Pons (tissue), 1 donor: ENCODE results near the gene CDC42BPG.

Experiments
- DNase-seq: peaks from one replicate; pipeline ENCODE4 v3.0.0-alpha.2; 2016; ENCODE audit warnings: low spot score

CDC42BPG gene

DNA sequence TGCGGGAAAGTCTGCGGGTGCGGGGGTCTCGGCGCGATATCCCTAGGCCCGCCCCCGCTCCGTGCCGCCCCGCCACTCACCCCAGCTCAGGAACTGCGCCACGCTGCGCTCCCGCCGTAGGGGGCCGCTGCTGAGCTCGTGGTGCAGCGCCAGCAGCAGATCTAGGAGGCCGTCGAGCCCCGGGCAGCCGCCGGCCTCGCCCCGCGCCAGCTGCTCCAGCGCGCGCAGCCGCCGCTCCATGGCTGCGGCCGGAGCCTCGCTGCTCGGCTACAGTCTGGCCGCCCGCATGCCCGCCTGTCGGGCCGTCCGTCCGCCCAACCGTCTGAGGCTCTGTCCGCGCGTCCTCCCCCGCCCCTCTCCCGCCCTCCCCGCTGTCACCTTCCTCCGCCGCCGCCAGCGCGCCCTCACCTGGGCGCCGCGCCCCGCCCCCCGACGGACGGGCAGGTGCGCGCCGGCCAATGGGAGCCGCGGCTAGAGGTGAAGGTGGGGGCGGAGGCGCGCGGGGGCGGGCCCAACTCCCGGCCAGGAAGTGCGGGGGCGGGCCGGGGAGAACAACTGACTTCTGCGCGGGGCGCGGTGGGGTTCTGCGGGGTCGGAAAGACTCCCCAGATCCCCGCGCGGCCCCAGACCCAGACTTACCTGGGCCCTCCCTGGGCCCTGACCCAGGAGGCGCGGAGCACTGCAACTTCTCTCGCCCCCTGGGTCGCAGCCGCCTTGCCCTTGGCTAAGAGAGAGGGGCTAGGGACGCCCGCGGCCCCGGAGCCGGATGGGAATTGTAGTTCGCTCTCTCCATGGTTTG lies at the start of gene CDC42BPG:
CDC42BPG (minus strand) TSS at position 324 of the 799 bp plus-strand sequence; CDS start at position 240, 84 bp downstream.
- DNase-seq, result no peak

GRCh38 chr11:64893194-64894069 lies 49.0 kb upstream of the CDC42BPG start:
- no peak for DNase-seq

DNA sequence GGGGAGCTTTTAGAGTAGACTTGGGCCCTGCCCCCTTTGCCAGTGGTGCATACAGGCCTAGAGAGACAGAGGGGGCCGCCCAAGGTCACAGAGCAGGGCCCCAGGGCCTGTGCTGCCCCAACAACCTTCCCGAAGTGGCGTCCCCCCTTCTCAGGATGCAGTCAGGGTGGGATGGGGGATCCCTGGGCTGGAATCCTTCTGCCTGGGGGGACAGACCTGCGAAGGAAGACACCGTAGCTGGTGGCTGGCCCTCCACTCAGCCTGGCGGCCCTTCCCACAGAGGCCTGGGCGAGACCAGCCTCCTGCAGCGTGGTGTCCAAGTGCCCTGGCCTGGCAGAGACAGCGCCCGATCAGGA lies 48.4 kb upstream of the CDC42BPG start:
- DNase-seq, result no peak

GRCh38 chr11:64892411-64892831 lies 48.0 kb upstream of the CDC42BPG start:
- DNase-seq, result no peak

GRCh38 chr11:64891880-64892279 lies 47.4 kb upstream of the CDC42BPG start:
- DNase-seq, result no peak

DNA sequence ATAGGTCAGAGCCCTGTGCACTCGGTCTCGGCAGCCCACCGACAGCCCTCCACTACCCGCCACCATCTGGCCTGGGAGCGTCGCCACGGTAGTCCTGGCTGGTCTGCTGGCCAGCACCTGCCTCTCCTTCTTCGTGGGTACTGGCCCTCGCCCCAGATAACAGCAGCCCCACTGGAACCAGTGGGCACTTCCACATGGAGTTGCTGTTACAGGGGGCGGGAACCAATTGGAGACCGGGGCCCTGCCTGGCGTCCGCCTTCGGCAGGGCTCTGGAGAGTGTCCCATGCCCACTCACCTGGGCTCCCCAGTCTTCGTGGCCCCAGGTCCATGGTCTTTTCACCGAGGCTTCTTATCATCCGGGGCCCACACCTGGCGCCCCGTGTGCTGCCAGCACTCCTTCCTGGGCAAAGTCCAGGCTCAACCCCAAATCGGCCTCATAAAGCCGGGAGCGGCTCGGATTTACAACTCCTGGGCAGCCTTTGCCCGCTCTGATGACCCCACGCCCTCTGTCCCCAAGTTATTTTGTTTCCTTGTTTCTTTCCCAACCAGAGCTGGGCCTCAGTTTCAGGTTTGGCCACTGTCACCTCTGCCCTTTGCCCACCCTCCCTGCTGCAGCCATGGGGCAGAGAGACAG lies 46.9 kb upstream of the CDC42BPG start:
- no peak for DNase-seq

GRCh38 chr11:64890522-64890939 lies 46.1 kb upstream of the CDC42BPG start:
- no peak for DNase-seq

DNA sequence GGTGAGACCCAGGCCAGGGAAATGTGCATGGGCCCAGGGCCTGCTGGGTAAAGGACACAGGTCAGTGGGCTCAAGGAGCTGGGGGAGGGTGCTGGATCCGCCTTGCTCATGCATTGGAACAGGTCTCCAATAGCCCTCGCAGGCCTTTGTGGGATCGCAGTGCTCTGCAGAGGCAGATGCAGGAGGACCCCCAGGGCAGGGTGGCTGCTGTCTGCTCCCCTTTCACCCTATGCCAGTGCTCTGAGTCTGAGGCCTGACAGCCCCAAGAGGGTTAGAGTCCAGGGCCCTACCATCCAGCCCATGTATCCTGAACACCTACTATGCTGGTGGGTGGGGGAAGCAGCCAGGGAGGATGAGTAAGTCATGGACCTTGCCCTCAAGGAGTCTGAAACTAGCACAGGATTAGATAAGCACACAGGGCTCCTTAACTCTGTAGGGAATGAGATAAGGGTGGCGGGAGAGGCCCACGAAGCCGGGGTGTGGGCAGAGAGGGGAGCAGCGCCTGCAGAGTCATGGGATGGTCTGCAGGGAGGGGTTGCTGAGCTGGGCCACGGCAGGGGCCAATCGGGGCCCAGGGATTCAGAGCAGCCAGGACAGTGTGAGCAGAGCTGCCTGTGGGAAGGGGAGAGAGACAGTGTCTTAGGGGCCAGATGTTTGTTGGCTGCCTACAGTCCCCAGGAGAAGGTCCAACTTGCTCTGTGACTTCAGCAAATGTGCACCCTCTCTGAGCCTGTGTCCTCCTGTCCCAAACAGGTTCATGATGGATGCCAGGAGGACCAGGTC lies 44.5 kb upstream of the CDC42BPG start:
- no peak for DNase-seq

DNA sequence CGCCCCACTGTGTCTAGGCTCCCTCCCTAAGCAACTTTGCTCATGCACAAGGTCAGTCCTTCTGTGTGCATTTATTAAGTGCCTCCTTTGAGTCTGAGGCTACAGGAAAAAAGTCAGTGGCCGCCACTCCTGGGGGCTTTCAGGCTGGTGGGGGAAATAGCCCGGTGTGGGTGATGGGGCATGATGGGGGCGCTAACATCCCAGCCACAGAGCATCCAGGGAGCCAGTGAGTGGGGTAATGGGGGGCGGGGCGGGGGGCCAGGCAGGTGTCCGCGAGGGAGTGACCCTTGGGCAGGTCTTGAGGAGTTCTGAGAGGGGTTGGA lies 43.9 kb upstream of the CDC42BPG start:
- no peak for DNase-seq

GRCh38 chr11:64887757-64888405 lies 43.4 kb upstream of the CDC42BPG start:
- peak; percentile 45 for DNase-seq

DNA sequence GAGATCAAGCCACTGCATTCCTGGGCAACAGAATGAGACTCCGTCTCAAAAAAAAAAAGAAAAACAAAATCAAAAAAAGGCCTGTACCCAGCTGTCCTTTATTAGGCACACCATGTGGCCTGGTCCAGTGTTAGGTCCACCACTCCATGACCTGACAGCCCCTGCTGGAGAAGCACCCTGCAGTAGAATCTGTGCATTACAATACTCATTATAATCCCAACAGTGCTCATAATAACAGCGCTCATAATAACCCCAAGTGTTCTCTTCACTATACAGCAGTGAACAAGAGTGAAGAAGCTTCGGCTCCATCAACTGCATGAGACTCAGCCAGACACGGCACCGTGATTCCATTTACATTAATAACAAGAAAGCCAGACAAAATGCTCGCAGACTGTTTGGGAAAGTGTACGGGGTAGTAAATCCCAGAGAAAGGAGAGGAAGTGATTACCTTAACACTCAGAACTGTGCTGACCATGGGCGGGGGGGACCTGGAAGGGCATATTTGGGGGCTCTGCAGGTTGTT lies 42.8 kb upstream of the CDC42BPG start:
- no peak for DNase-seq

DNA sequence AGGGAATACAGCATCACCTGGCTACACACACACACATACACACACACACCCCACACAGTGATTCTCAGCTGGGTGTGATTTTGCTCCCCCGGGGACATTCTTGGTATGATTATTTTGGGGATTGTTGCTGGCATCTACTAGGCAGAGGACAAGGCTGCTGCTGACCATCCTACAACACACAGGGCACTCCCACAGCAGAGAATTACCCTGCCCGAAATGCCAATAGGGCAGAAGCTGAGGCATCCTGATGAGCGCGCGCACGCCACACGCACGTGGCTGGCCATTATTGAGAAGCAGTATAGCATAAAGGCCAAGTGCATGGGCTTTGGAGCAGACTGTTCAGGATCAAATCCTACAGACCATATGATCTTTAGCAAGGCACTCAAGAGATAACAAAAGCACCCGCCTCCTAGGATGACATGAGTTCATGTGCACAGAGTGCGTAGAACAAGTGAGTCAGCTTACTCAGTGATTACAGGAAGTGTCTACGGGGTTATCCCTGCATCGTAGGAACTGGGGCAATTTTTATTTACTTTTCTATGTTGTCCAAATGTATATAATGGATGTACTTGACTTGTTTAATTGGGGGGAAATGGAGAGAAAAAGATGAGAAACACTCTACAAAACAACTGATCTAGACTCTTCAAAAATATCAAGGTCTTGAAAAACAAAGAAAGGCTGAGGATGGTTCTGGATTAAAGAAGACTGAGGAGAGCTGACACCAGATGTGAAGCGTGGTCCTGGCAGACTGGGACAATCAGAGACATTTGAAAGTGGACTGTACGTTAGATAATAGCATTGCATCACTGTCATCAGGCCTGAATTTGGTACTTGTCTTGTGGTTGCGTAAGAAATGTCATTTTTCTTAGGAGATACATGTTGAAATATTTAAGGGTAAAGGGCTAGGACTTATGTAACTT lies 41.2 kb upstream of the CDC42BPG start:
- DNase-seq, result no peak

- DNase-seq, result no peak
Observed at GRCh38 chr11:64884019-64884418, 39.6 kb upstream of the CDC42BPG start.

DNA sequence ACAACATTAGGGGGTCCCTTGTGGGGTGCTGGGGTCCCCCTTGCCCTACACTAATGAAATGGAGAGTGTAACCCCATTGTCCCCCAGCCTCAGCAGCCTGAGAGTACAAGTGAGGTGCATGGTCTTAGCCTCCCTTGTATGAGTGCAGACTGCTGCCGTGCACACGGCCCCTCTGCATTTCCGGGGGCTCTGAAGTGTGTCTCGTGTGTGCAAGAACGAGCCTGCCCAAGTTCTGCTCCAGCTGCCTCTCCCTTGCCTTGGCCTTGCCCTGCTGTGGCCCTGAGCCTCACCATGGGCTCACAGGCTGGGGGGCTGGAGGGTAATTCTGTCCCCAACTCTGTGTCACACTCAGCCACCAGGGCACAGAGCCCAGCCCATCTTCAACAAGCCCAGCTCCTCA lies 39.1 kb upstream of the CDC42BPG start:
- DNase-seq, result no peak

- no peak for DNase-seq
Observed at GRCh38 chr11:64882243-64882642, 37.8 kb upstream of the CDC42BPG start.

DNA sequence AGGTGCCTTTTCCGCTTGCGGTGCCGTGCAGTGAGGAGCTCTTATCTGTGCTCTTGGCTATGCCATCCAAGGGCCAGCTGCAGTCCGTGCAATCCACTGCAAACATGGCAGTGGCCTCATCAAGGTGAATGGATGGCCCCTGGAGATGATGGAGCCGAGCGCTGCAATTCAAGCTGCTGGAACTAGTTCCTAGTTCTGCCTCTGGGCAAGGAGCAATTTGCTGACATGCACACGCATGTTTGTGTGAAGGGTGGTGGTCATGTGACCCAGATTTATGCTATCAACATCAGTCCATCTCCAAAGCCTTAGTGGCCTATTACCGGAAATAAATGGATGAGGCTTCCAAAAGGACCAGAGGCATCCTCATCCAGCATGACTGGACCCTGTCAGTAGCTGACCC lies 37.0 kb upstream of the CDC42BPG start:
- no peak for DNase-seq

DNA sequence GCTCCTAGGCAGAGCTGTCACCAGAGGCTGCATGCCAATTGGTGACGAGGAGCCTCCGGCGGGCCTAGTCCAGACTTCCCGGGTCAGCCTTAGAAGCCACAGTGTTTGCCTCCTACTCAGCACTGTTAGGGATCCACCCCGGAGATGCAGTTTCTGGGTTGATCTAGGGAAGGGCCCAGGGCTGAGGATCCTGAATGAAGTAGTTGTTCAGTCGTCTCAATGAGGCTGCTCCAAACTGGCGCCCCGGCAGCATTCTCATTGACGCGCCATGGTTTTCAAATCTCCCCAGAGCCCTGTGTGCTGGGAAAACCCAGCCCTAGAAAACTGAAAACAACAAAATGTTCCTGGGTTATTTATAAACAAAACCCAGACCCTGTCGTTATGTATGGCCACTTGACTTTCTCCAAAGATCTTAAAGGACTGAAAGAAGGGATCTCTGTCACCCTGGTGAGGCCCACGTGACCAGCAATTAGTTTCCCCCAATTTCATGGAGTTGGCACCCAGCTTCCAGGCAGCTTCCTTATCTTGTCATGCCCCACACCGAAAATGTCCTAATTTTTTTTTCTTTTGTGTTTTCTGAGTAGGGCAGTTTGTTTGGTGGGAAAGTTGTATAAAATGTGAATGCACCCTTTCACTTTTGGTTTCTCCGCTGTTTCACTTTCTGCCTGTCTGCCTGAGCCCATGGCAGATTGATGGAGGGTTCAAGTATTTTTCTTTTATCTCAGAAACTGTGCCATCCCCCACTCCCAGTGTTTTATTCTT lies 36.0 kb upstream of the CDC42BPG start:
- no peak for DNase-seq

DNA sequence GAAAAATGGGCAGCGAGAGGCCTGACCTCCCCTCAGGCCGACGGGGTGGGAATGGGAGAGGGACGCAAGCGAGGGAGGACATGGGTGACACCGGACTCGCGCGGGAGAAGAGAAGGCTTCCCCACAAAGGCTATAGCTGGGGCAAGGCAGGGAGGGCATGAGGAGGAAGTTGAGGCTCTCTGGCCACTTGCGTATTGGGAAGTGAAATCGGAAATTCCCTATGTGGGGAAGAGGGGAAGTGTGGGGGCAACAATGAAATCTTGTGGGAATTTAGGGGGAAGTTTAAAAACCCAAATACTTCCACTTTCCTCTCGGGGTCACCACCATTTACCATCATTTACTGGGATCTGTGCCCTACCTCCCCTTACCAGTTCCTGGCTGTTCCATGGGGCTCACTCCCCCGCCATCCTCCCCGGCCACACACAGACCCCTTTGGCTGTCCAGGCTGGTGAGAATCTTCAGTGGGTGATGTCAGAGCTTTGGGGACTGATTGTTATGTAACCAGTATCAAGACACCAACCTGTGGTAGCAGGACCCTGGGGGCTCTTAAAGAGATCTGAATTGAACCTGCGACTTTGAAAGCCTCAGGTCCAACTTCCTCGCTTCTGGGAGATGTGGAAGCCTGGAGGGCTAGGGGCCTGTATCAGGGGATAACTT lies 34.9 kb upstream of the CDC42BPG start:
- peak; percentile 80 for DNase-seq
